Fibroblast of villous mesenchyme (primary cell): Measurements from ENCODE around the gene RTKN. TPM values are rescaled to one million over a fixed set of nuclear protein-coding genes. Genes with fewer than 3 reads are reported as not detected.

Source experiments
- DNase-seq: peaks from one replicate; pipeline ENCODE4 v3.0.0-alpha.2; 2010; ENCODE audit warnings: low read depth
- H3K4me3 ChIP-seq: 2 replicates; pipeline ENCODE4 v1.5.1; 2011; ENCODE audit warnings: low read depth, mild to moderate bottlenecking, low read length
- CTCF ChIP-seq: IDR thresholded peaks from 2 replicates; pipeline ENCODE4 v1.5.1; 2012; ENCODE audit warnings: low read depth, mild to moderate bottlenecking, low read length; ENCODE audit not compliant: insufficient read depth
- total RNA-seq: library from RNA; depleted of rRNA; stranded (reverse); fragments of >200 nt; gene quantifications from 2 replicates; pipeline ENCODE4 v1.2.3, GENCODE V29; 2012

RTKN gene
- total RNA-seq, 1 donor: 18.1 TPM

- peak; percentile 9 for DNase-seq
- no peak overlapping the region for H3K4me3 ChIP-seq
These were observed 57.7 kb downstream of the RTKN start for GRCh38 chr2:74384051-74384450.

GRCh38 chr2:74383254-74383653 lies 58.5 kb downstream of the RTKN start:
- peak; percentile 49 for DNase-seq
- TF ChIP-seq CTCF: no peak
- no peak overlapping the region for H3K4me3 ChIP-seq

More at GRCh38 chr2:74384051-74384450, 57.7 kb downstream of the RTKN start:
- TF ChIP-seq CTCF: no peak

- TF ChIP-seq CTCF: no peak
- no peak overlapping the region for H3K4me3 ChIP-seq
- DNase-seq: no peak
These were observed 60.0 kb downstream of the RTKN start for GRCh38 chr2:74381751-74382150.

- TF ChIP-seq CTCF: no peak
- DNase-seq: peak; percentile 66
- H3K4me3 ChIP-seq: peak within 1 kb of the TSS; percentile 65
These were observed 61.6 kb downstream of the RTKN start, which contains the start of gene DCTN1 for GRCh38 chr2:74379851-74380789. Gene DCTN1 (minus strand): TSS chr2:74380311. CDS start chr2:74380037, 274 bp downstream.

GRCh38 chr2:74378007-74378406 lies 63.7 kb downstream of the RTKN start:
- no peak for TF ChIP-seq CTCF

GRCh38 chr2:74375838-74376237 lies 65.9 kb downstream of the RTKN start:
- no peak overlapping the region for H3K4me3 ChIP-seq
- DNase-seq: no peak
- TF ChIP-seq CTCF: no peak

More at GRCh38 chr2:74378007-74378406, 63.7 kb downstream of the RTKN start:
- H3K4me3 ChIP-seq: no peak overlapping the region
- DNase-seq: no peak

Other genes with a start within 250 kb of the RTKN start
- 174 and 177 TPM in 2 replicates for gene MTHFD2, start 243.3 kb downstream of the RTKN start, total RNA-seq
- under 0.01 and 0.32 TPM in 2 replicates for gene SLC4A5, start 98.5 kb downstream of the RTKN start, total RNA-seq
- 136 and 153 TPM in 2 replicates for gene DCTN1, start 61.6 kb downstream of the RTKN start, total RNA-seq
- gene C2orf81, start 20.3 kb downstream of the RTKN start, total RNA-seq: 0.86 and 1.3 TPM in 2 replicates
- gene WDR54, start 20.2 kb downstream of the RTKN start, total RNA-seq: 28.9 and 43.8 TPM in 2 replicates
- gene INO80B, start 13.2 kb upstream of the RTKN start, total RNA-seq: 10.0 and 11.7 TPM in 2 replicates
- 45.4 and 50.5 TPM in 2 replicates for gene WBP1, start 16.5 kb upstream of the RTKN start, total RNA-seq
- 52.2 and 62.2 TPM in 2 replicates for gene MOGS, start 23.4 kb upstream of the RTKN start, total RNA-seq
- 21.2 and 23.5 TPM in 2 replicates for gene MRPL53, start 30.7 kb upstream of the RTKN start, total RNA-seq
- 27.2 and 29.6 TPM in 2 replicates for gene CCDC142, start 41.1 kb upstream of the RTKN start, total RNA-seq
- 8.6 and 14.8 TPM in 2 replicates for gene TTC31, start 41.1 kb upstream of the RTKN start, total RNA-seq
- gene LBX2, start 57.7 kb upstream of the RTKN start, total RNA-seq: 1.3 and 2.9 TPM in 2 replicates
- gene PCGF1, start 65.8 kb upstream of the RTKN start, total RNA-seq: 21.6 and 23.7 TPM in 2 replicates
- not detected in 2 replicates for gene TLX2, start 72.5 kb upstream of the RTKN start, total RNA-seq
- gene DQX1, start 84.3 kb upstream of the RTKN start, total RNA-seq: not detected in 2 replicates
- gene AUP1, start 87.8 kb upstream of the RTKN start, total RNA-seq: 60.2 and 68.2 TPM in 2 replicates
- gene HTRA2, start 88.0 kb upstream of the RTKN start, total RNA-seq: 36.7 and 40.2 TPM in 2 replicates
- gene LOXL3, start 112.0 kb upstream of the RTKN start, total RNA-seq: 9.9 and 10.6 TPM in 2 replicates
- gene DOK1, start 112.8 kb upstream of the RTKN start, total RNA-seq: 9.9 and 20.0 TPM in 2 replicates
- gene M1AP, start 206.4 kb upstream of the RTKN start, total RNA-seq: not detected in 2 replicates
- 5.6 and 7.7 TPM in 2 replicates for gene SEMA4F, start 212.3 kb upstream of the RTKN start, total RNA-seq